HG03571 (cell line): ENCODE measurements around the gene TSPAN9.

Experiments
- ATAC-seq: cut with Tn5 transposase; IDR thresholded peaks from one replicate; pipeline ENCODE4 v1.9.1; 2021; ENCODE audit not compliant: unreplicated experiment

Gene TSPAN9

DNA sequence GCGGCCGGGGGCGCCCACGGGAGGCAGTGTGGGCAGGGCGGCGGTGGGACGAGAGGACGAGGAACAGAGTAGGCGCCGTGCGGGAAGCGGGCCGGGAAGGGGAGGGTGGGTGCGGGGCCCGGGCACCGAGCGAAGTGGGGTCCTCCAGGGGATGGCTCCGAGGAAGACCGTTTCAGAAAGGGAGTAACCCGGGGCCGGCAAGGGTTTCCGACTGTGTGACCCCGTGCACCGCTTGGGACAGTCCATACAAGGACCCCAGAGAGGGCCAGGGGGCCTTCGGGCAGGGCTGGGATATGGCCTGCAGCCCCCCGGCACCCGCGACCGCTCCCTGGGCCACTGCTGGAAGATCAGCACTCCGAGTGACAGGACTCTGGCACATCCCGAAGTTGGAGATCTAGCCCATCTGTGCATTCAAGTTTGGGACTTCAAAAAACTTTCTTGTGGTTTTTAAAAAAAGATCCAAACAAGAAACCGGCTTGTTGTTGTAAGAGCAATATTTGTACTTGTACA is 448 bp downstream of the TSPAN9 start:
- no peak for ATAC-seq

DNA sequence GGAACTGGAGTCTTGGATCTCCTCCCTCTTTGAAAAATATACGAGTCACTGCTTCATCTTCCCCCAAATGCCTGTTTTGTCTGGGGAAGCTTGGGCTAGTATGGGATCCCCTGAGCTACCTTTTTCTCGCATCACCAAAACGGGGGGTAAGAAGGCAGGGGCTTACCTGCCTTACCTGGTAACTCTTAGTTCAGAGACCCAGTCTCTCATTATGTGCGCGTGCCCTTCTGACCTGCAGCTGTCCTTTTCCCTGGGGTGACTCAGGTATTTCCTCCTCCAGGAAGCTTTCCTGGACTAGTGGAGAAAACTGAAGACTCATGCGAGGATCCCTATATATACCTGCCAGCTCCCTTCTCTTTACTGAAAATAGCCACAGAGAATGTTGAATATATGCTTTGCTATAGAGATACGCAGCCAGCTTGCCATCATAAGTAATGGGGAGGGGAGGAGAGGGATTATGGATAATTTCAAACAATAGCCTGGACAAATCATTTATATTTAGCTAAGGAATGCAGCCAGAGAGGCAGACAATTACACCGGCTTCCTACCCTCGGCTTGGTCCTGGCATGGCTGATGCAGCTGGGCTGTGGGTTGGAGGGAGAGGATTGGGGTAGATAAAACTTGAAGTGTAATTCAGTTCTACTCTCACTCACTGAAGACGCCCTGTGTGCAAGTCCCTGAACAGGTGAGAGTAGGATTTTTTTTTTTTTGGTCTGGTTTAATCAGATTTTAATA is 1.1 kb downstream of the TSPAN9 start:
- ATAC-seq = no peak

DNA sequence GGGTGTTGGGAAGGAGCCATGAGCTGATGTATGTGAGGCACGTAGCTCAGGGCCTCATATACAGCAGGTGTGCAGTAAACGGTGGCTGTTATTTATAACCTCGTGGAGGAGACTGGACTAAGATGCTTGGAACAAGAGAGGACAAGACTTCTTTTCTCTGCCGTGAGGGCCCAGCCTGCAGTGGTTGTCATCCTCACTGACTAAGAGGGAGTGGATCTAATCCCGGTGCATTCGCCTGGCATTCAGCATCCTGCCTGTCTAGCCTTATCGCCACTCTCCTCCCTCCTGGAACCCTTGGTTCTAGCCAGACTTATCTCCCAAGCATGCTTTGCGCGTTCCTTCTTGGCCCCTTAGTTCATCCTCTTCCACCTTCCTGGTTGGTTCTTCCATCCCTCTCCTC is 3.9 kb downstream of the TSPAN9 start:
- no peak for ATAC-seq

DNA sequence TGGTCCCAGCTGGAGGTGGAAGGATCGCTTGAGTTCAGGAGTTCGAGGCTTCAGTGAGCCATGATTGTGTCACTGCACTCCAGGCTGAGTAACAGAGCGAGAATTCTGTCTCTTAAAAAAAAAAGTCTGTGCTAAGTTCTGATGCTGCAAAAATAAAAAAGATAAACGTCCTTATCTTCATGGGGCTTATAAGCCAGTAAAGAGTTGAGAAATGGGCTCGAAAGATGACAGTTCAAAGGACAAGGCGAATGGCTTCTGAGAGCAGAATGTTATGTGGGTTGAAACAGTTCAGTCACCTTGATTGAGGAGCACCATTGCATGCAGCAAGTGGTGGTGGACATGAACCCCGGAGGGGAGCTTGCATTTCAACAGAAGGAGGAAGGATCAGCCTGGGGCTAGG is 4.7 kb downstream of the TSPAN9 start:
- ATAC-seq = no peak

DNA sequence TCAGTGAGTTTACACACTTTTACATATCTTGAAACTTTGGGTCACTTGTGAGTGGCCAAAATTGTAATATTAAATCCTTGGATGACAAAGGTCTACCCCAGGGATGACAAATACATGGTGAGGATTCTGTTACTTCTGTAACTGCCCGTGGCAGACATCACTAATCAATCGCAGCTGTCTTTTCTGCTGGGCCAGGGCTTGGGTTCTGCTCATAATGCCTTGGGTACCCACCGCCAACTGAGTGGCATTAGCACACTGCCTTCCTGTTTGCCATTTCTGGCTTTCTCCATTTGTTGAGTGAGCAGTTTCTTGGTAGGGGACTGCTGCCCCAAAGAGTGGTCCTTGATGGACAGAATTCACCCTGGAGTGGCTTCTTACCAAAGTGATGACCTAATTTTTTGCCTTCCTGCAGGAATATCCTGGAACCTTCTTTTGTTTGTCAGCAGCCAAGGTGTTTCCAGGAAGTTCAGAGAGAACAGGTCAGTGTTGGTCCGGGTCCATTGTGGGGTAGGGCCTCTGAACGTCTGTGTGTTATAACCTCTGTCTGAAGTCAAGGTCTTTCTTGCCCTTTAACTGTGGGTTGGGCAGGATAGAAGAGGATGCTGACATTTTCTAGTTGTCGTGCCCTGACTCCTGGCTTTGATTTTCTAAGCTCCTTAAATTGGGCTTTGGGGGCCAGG is 6.2 kb downstream of the TSPAN9 start:
- ATAC-seq = no peak

DNA sequence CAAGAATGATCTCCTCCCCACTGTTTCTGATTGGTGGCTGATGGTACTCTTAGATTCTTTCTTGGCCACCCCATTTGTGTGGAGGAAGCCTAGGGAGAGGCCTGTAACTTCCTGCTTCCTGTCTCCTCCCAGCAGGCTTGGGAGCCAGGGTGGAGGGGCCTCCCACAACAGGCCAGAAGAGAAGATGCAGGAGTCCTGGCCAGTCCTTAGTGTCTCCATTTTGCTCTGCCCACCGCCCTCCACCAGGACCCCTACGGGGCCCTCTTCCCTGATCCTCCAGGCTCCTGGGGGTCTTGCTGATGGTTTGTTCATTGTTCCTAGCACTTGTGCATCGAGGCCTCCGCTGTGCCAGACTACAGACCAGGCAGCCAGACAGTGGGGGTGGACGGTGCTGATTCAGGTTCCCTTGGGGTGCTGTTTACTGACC is 6.8 kb downstream of the TSPAN9 start:
- ATAC-seq = no peak

DNA sequence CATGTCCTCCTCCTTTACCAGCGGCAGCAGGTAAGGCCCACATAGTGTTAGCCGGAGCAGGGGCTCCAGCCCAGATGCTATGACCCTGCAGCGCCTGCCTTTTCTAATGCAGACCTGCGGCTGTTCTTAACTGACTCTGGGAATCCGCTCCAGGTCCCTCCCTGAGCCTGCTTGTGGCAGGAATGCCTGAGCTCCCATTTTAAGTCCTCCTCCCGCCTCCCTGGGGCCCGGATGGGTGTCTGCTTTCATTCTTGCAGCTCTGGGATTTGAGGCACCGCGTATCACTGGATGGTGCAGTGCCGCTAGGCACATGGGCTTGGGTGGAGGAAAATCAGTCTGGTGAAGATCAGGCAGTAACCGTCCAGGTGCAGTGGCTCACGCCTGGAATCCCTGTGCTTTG is 7.6 kb downstream of the TSPAN9 start:
- ATAC-seq = no peak

DNA sequence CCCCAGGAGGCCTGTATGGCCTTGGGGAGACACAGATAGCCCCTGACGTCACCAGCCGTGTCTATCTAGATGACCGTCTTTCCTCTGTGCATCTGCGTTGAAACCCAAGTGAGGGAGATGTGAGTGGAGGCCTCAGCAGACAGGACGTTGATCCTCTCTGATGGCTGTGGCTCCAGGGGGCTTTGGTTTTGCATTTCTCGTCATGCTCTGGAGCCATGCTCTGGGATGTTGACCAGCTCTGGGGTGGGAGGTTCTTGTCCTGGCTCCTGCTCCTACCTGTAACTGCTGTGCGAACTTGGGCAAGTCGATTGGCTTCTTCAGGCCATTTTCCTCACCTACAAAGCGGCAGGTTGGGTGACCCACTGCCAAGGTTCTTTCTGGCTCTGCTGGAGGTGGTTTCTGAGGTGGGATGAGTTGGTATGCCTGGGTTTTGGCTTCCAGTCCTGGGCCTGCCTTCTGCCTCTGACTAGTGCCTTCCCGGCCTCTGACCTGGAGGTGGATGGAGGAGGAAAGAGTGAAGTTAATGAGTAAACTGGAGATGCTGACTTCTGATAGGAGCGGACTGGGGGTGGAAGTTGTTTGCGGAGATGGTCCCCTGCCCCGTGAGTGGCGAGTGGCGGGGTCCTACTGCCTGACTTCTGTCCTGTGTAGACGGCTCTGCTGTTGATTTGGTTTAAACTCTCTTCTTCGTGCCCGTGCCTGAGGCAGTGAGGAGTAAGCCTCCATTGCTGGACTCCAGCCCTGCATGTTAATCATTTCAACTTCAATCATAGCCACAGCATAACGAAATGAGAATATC is 8.4 kb downstream of the TSPAN9 start:
- no peak for ATAC-seq

DNA sequence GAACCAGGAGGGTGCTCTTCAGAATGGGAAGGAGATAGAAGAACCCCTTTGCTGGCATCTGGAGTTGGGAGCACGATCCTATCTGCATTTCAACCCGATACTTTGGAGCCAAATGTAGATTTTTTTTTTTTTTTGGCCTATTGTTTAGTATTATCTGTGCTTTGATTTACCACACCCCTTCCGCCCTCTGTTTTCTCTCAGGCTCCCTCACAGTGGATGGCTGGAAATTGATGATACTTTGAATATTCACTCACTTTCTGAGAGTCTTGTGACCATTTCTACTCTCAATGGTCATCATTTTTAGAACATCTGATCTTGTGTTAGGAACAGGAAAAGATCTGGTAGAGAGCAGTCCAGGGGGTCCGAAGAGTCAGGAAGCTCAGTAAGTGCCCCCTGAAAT is 9.0 kb downstream of the TSPAN9 start:
- ATAC-seq = no peak

DNA sequence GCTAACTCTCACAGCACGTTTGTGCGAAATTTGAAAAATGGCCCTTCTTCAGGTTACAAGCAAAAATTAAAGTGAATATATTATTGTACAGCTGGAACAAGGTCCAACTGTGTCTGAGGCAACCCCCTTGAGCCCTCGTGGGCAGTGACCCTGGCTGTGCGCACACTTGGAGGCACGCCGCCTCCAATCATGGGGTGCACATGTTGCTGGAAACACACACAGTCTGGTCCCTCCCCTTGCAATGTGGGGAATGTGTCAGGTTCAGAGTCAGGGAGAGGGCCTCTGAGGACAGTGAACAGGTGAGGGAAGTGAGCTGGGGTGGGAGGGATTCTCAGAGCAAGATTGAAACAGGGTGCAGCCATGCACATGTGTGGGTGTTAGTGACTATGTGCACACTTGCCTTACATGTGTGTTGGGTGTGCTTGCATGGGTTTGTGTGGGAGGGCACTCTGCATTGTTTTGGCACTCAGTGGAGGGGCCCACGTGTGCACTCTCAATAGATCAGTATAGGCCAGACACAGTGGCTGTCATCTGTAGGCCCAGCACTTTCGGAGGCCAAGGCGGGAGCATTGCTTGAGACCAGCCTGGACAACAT is 9.6 kb downstream of the TSPAN9 start:
- ATAC-seq = no peak

DNA sequence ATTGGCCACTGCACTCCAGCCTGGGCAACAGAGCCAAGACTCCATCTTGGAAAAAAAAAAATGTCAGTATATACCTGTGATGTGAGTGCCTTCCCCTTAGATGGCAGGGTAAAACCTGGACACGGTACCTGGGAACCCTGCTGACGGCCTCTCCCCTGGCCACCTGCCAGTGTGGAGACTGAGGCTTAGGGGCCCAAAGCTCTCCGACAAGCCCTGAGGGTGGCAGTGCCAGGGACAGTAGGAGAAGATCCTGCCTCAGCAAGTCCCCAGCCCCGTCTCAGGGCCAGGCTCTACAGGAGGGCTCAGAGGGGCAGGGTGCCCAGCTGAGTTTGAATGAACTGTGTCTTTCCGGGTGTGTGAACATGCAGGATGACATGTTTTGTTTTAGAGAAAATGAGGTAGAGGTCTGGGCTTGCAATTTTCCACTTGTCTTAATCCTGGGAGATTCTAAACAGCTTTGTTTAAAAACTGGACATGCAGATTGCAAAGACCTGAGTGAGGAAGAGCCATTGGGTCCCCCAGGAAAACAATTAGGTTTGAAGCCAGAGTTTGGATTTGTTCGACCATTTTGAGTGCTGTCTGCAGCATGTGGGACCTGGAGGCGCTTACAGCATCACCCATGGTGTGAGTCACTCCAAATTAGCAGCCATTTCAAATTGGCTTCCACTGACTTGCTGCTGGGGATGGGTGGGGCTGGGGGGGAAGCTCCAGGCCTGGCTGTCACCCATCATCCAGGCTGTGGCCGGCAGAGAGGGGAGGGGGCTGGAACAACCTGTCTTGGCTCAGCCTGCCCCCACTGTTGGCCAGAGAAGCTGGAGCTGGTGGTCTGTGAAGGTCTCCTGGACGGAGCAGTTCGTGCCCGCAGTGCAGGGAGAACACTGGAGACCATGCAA is 10.8 kb downstream of the TSPAN9 start:
- no peak for ATAC-seq

DNA sequence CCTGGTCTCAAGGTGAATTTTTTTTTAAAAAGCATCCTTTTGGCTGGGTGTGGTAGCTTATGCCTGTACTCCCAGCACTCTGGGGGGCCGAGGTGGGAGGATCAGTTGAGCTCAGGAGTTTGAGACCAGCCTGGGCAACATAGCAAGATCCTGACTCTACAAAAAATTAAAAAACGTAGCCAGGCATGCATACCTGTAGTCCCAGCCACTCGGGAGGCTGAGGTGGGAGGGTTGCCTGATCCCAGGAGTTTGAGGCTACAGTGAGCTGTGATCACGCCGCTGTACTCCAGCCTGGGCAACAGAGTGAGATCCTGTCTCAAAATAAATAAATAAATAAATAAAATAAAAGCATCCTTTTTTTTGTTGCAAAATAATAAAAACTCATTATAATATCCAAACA is 12.4 kb downstream of the TSPAN9 start:
- ATAC-seq = no peak

DNA sequence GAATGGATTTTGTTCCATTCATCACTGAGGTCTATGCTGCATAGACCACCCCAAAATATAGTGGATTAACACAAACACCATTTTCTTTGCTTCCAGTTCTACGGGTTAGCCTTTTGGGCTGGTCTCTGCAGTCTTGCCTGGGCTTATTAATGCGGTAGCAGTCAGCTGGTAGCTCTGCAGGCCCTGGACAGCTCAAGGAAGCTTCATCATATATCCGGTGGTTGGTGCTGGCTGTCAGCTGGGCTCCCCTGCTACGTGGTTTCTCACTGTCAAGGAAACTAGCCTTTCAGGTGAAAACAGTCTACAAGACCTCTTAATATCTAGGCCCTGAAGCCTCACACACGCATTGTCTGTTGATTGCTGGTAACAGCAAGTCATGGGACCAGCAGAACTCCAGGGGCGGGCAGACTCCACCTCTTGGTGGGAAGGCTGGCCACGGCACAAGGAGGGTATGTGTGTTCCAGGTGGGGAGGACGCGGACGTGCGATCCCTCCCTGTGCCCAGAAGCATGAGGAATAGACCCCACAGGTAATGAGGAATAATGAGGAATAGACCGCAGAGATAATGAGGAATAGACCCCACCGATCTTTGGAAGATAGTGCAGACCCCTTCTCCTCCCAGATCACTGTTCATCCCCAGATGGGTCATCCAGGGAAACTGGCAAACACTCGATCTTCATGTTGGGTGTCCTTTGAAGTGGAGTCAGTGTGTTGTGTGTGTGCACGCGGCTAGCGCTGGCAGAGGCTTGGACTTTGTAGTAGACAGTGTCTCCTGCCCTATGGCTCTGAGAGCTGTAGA is 13.3 kb downstream of the TSPAN9 start:
- no peak for ATAC-seq

DNA sequence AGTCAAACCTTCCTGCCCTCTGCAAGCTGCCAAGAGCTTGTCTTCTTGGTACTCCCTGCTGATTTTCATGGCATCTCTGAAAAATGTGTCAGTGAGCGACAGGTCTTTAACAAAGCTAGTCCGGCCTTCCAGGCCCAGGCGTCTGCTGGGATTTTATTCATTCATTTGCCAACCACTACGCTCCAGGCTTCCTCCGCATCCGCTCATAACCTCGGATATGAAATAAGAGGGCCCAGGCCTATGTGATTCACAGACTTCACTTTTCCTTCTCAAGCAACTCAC is 13.8 kb downstream of the TSPAN9 start:
- ATAC-seq = no peak

DNA sequence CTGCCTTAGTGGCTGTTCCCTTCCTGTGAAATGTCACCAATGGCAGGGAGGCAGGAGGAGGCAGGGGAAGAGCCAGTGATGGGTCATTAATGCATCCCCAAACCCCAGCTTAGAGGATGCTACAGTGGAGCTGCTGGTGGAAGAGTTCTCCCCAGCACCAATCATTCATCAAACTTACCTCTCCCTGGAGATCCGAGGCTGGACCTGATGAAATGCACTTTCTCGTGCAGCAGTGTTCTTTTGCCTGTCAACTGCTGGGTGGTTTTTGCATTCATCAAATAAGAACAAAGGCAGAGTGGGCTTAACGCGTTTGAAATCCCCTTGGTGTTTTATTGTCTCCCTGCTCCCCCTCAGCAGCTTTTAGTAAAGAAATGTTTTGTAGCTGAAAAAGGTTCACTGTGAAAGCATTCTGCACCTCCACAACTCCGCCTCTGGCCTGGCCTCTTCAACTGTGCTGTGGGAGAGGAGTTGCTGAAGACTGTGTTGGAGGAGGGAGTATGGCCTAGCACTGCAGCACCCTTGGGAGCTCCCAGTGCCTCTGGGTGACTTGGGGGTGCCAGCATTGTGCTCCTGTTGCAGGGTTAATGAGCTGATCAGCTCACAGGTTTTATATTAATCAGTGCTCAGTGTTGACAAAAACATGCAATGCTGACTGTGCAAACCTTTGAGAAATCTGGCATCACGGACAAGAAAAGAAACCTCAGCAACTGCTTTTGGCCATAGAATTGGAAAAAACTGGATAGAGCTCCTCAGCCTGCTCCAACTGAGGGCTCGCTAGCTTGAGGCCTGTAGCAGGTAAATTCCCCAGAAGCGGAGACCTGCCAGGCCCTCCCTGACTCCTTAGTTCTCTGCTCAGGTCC is 14.4 kb downstream of the TSPAN9 start:
- ATAC-seq = no peak

DNA sequence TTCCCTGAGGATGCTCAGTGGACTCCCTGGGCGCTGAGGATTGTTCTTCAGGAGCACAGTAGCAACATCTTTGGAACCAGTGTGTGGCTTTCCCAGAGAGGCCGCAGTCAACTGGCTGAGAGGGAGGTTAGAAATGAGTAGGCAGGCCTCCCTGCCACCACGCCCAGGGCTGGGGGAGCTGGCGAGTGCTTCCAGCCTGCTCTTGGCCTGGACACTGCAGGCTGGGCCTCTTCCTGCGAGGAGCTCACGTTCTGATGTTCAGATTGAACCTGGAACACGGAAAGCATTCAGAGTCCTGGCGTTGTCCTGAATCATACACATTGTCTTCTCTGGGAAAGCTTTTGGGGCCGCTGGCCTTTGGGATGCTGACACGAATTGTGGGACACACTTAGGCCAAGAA is 15.6 kb downstream of the TSPAN9 start:
- no peak for ATAC-seq

DNA sequence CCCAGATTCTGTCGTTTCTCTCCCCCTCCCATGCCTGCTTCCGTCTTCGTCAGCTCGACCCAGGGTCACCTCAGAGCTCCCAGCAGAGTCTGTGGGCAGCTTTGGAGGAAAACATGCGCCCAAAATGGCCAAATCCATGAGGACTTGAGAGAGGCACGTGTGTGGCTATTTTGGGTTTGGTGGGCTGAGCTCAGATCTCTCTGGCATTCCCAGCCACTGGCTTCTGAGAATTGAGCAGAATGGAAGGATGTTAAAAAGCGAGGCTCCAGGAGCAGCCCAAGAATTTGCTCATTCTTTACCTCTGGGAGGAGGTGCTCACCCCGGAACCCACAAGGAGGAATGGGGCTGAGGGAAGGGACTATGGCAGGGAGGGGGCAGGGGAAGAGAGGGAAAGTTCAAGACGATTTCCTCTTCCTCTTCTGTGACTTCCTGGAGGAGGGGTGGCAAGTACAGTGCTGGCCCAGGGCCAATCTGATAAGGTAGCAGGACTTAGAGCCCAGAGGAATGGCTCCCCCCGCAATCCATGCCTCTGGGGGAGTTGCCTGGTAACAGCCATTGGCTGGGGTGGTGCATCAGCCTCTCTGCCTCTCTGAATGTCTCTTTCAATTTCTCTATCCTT is 20.1 kb downstream of the TSPAN9 start:
- no peak for ATAC-seq

DNA sequence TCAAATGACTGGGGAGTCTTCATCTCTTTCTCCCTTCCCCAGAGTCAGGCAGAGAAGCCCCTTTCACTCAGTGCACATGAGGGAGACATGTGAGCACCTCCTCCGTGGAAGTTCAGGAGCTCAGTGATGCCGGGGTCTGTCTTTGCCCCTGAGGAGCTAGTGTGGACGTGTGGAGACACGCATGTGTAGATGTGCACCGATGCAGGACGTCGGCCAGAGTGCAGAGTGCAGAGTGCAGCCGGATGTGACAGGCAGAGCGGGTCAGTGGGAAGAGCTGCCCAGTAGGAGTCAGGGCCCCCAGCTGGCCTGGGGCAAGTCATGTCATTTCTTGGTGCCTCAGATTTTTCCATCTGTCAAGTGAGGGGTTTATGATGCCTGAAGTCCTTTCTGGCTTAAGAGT is 20.7 kb downstream of the TSPAN9 start:
- no peak for ATAC-seq
